B cell (primary cell): ENCODE measurements around the gene MCTP1. TPM values are rescaled to one million over a fixed set of nuclear protein-coding genes. Genes with fewer than 3 reads are reported as not detected.

ENCODE experiments used
- ATAC-seq: fragments of 200-7000 bp; cut with Tn5 transposase; one replicate; pipeline ENCODE4 v1.10.0; 2021; ENCODE audit warnings: low read depth, mild to moderate bottlenecking, moderate number of reproducible peaks, moderate library complexity
- CTCF ChIA-PET: fragments of 350-600 bp; sonication (Branson Sonifier 250); formaldehyde crosslinking; loops from one replicate; lab custom pipeline; 2021; ENCODE audit warnings: antibody characterized with exemption, inconsistent platforms; lab: Charles Lee
- POLR2A ChIA-PET: fragments of 350-600 bp; sonication (Branson Sonifier 250); formaldehyde crosslinking; loops from one replicate; lab custom pipeline; 2021; ENCODE audit warnings: antibody characterized with exemption; lab: Charles Lee
- DNase-seq: peaks from one replicate; pipeline ENCODE4 v3.0.0; 2013
- H2AFZ ChIP-seq: 2 replicates; pipeline ENCODE4 v1.6.1; 2012; ENCODE audit warnings: mild to moderate bottlenecking, low read depth, low read length; ENCODE audit not compliant: insufficient read depth, poor library complexity, severe bottlenecking
- H3K27ac ChIP-seq, 2 donors: 1 replicate in 1 of 2; 2 replicates in 1 of 2; pipeline ENCODE4 v1.5.1; 2012 to 2013; ENCODE audit warnings: low read length in 2 of 2, mild to moderate bottlenecking in 2 of 2, moderate library complexity in 1 of 2
- H3K27me3 ChIP-seq, 4 experiments: fragments of 200-600 bp in 1 of 4; sonication (generic) in 1 of 4; replicated peaks in 1 of 4; 1 replicate in 2 of 4; 2 replicates in 2 of 4; pipeline versions ENCODE4 v1.6.1 to v1.7.0; 2013 to 2016; ENCODE audit warnings: low read length in 3 of 4, mild to moderate bottlenecking in 2 of 4, mixed read lengths in 1 of 4, moderate library complexity in 1 of 4; ENCODE audit not compliant: insufficient read depth in 4 of 4, control insufficient read depth in 3 of 4; ENCODE audit errors: control extremely low read depth in 1 of 4
- H3K36me3 ChIP-seq, 2 experiments: replicated peaks in 1 of 2; 1 replicate in 1 of 2; 2 replicates in 1 of 2; pipeline versions ENCODE4 v1.6.1 to v1.7.1; 2013; ENCODE audit warnings: low read length in 1 of 2; ENCODE audit not compliant: insufficient read depth in 2 of 2, control insufficient read depth in 1 of 2; ENCODE audit errors: control extremely low read depth in 1 of 2, extremely low read depth in 1 of 2
- H3K4me1 ChIP-seq, 2 donors: fragments of 200-600 bp in 1 of 2; sonication (generic) in 1 of 2; 1 replicate in 1 of 2; 2 replicates in 1 of 2; pipeline versions ENCODE4 v1.5.1 to v1.6.1; 2013 to 2017; ENCODE audit warnings: low read length in 2 of 2; ENCODE audit not compliant: control insufficient read depth in 2 of 2, insufficient read depth in 2 of 2
- H3K4me2 ChIP-seq: replicated peaks from 2 replicates; pipeline ENCODE3; 2012; ENCODE audit warnings: mild to moderate bottlenecking, low read depth, low read length; ENCODE audit not compliant: poor library complexity, severe bottlenecking
- H3K4me3 ChIP-seq, 5 experiments: fragments of 200-600 bp in 1 of 5; sonication (generic) in 1 of 5; 1 replicate in 3 of 5; 2 replicates in 2 of 5; pipeline versions ENCODE4 v1.5.1 to v1.7.0; 2011 to 2016; ENCODE audit warnings: low read length in 4 of 5, mild to moderate bottlenecking in 4 of 5, low read depth in 2 of 5, control low read depth in 1 of 5, moderate library complexity in 1 of 5; ENCODE audit not compliant: insufficient read depth in 1 of 5; ENCODE audit errors: control extremely low read depth in 1 of 5, extremely low read depth in 1 of 5
- H3K79me2 ChIP-seq: fragments of 200-600 bp; sonication (generic); one replicate; pipeline ENCODE4 v1.6.0; 2016; ENCODE audit warnings: low read length; ENCODE audit not compliant: control insufficient read depth, insufficient read depth
- H3K9ac ChIP-seq: fragments of 200-600 bp; sonication (generic); 2 replicates; pipeline ENCODE4 v1.6.1; 2017; ENCODE audit warnings: mild to moderate bottlenecking, low read length, moderate library complexity
- H3K9me3 ChIP-seq, 3 donors: one replicate each; pipeline versions ENCODE4 v1.6.1 to v1.7.1; 2013; ENCODE audit warnings: low read length in 2 of 3; ENCODE audit not compliant: control insufficient read depth in 2 of 3, insufficient read depth in 1 of 3; ENCODE audit errors: control extremely low read depth in 1 of 3
- H4K20me1 ChIP-seq: 2 replicates; pipeline ENCODE4 v1.6.0; 2012; ENCODE audit warnings: mild to moderate bottlenecking, low read length; ENCODE audit not compliant: insufficient read depth, control insufficient read depth, poor library complexity, severe bottlenecking
- H3K27ac Mint-ChIP-seq: one replicate; pipeline ENCODE4 v1.8.0; 2021; ENCODE audit warnings: mixed read lengths
- H3K27me3 Mint-ChIP-seq: one replicate; pipeline ENCODE4 v1.8.0; 2021; ENCODE audit warnings: mixed read lengths
- H3K4me1 Mint-ChIP-seq: one replicate; pipeline ENCODE4 v1.8.0; 2021; ENCODE audit warnings: mixed read lengths
- H3K4me3 Mint-ChIP-seq: one replicate; pipeline ENCODE4 v1.8.0; 2021; ENCODE audit warnings: mixed read lengths
- H3K9me3 Mint-ChIP-seq: one replicate; pipeline ENCODE4 v1.8.0; 2022; ENCODE audit warnings: mixed read lengths; ENCODE audit not compliant: insufficient read depth
- CTCF ChIP-seq: fragments of 200-600 bp; IDR thresholded peaks from one replicate; pipeline ENCODE4 v1.8.0; 2022; ENCODE audit warnings: antibody characterized with exemption, mild to moderate bottlenecking
- EZH2 ChIP-seq: IDR thresholded peaks from 2 replicates; pipeline ENCODE4 v1.6.1; 2012; ENCODE audit warnings: borderline replicate concordance, low read depth, mild to moderate bottlenecking, moderate library complexity, low read length; ENCODE audit not compliant: insufficient read depth, poor library complexity, severe bottlenecking
- WGBS: methylation state at CpG from one replicate; pipeline ENCODE4 v1.1.5; 2013; ENCODE audit warnings: missing lambda C conversion rate; ENCODE audit not compliant: insufficient coverage; 5-methylcytosine and 5-hydroxymethylcytosine counted together
- intact Hi-C: fragments of 100-400 bp; cut with micrococcal nuclease; formaldehyde crosslinking; loops from one replicate; pipeline ENCODE4 v1.10.0; 2022
- polyA plus RNA-seq: library from polyadenylated mRNA; depleted of rRNA; stranded (reverse); fragments of >200 nt; gene quantifications from 2 replicates; pipeline ENCODE4 v1.2.3, GENCODE V29; 2012
- total RNA-seq, 2 donors: library from RNA; stranded (reverse); fragments of 120-200 nt in 1 of 2; gene quantifications; 1 replicate in 1 of 2; 2 replicates in 1 of 2; pipeline versions ENCODE4 v1.2.3 to v1.2.4, GENCODE V29; 2013 to 2022

Gene MCTP1
- total and polyA plus RNA-seq, 2 donors (not counting 1 experiment from before 2014, with no cell fraction given) = 0.42 to 2.5 TPM

GRCh38 chr5:94891565-94891964 is 393.3 kb downstream of the MCTP1 start:
- TF ChIP-seq CTCF (no peak), EZH2 (no peak)
- Mint-ChIP-seq H3K27me3 (peaks cover 3% of the 10 kb centered on the region), H3K9me3 (no peaks in the 10 kb centered on the region), H3K4me3 (no peak overlapping the region), H3K27ac (no peak overlapping the region), H3K4me1 (no peaks in the 10 kb centered on the region)
- H3K9me3 ChIP-seq = no peaks in the 10 kb centered on the region
- no peak overlapping the region for H3K9ac ChIP-seq
- H3K36me3 ChIP-seq = no peaks in the 10 kb centered on the region
- ChIA-PET POLR2A (no interaction called here), CTCF (no interaction called here)
- H3K27ac ChIP-seq = no peak overlapping the region
- 100% methylated on average over 1 of the region's 5 CpGs for WGBS
- no peak for ATAC-seq
- H3K4me2 ChIP-seq = no peak overlapping the region
- intact Hi-C loops = no loop called here
- no peaks in the 10 kb centered on the region for H3K79me2 ChIP-seq
- no peaks in the 10 kb centered on the region for H3K4me1 ChIP-seq
- H3K27me3 ChIP-seq = no peaks in the 10 kb centered on the region
- no peak overlapping the region for H2AFZ ChIP-seq
- H3K4me3 ChIP-seq = no peak overlapping the region
- DNase-seq = no peak
- no peaks in the 10 kb centered on the region for H4K20me1 ChIP-seq

- no peak overlapping the region for H3K9ac ChIP-seq
- H3K27me3 ChIP-seq = no peaks in the 10 kb centered on the region
- DNase-seq (no peak), ATAC-seq (no peak)
- ChIA-PET CTCF (no interaction called here), POLR2A (no interaction called here)
- H3K27ac Mint-ChIP-seq = no peak overlapping the region
- no peak overlapping the region for H2AFZ ChIP-seq
- H3K4me3 Mint-ChIP-seq = no peak overlapping the region
- H3K4me2 ChIP-seq = no peak overlapping the region
- no peak for TF ChIP-seq CTCF
- no peak for TF ChIP-seq EZH2
- H3K9me3 Mint-ChIP-seq = no peaks in the 10 kb centered on the region
- H3K27ac ChIP-seq = no peak overlapping the region
- H3K4me1 ChIP-seq = no peaks in the 10 kb centered on the region
- no peak overlapping the region for H3K4me3 ChIP-seq
- H3K36me3 ChIP-seq = no peaks in the 10 kb centered on the region
- H3K79me2 ChIP-seq = no peaks in the 10 kb centered on the region
- H3K9me3 ChIP-seq = no peaks in the 10 kb centered on the region
- WGBS = no CpG with 5 or more reads among the region's 4 CpGs
- intact Hi-C loops = no loop called here
- peaks cover 3% of the 10 kb centered on the region for H3K27me3 Mint-ChIP-seq
- no peaks in the 10 kb centered on the region for H3K4me1 Mint-ChIP-seq
- H4K20me1 ChIP-seq = no peaks in the 10 kb centered on the region
Observed at GRCh38 chr5:94890907-94891306, 394.0 kb downstream of the MCTP1 start.
